Epithelial cell of esophagus (primary cell): Measurements from ENCODE around the gene CALCR.

Experiments
- DNase-seq: peaks from one replicate; pipeline ENCODE4 v3.0.0; 2010; ENCODE audit warnings: low read depth
- H3K4me3 ChIP-seq: 2 replicates; pipeline ENCODE4 v1.5.1; 2011; ENCODE audit warnings: mild to moderate bottlenecking, low read length, control low read depth
- CTCF ChIP-seq: IDR thresholded peaks from 2 replicates; pipeline ENCODE4 v1.5.1; 2011; ENCODE audit warnings: low read depth, mild to moderate bottlenecking, low read length, control low read depth, inconsistent platforms; ENCODE audit not compliant: insufficient read depth; ENCODE audit errors: missing control alignments

The CALCR gene

GRCh38 chr7:93392984-93393383 is 181.5 kb downstream of the CALCR start:
- no peak for TF ChIP-seq CTCF
- H3K4me3 ChIP-seq = no peak overlapping the region
- no peak for DNase-seq

DNA sequence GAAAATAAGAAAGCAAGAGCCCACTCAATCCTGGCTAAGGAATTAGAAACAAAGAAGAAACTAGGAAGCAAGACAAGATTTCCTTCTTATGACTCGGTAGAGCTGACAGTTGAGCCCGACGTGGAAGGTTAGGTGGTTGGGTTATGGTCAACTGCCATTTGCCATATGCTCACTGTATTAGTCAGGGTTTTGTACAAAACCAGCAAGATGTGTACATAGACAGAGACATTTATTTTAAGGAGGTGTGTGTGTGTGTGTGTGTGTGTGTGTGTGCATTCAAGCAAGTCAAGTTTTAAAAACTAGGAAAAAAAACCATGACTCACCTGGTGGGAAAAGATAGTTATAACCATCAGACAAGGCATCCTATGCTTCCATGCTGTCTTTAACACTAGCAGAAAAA is 183.9 kb downstream of the CALCR start:
- no peak for TF ChIP-seq CTCF
- H3K4me3 ChIP-seq = no peak overlapping the region
- DNase-seq = no peak

- no peak for TF ChIP-seq CTCF
- H3K4me3 ChIP-seq = no peak overlapping the region
- no peak for DNase-seq
Measured at GRCh38 chr7:93382362-93382761, 192.2 kb downstream of the CALCR start.

DNA sequence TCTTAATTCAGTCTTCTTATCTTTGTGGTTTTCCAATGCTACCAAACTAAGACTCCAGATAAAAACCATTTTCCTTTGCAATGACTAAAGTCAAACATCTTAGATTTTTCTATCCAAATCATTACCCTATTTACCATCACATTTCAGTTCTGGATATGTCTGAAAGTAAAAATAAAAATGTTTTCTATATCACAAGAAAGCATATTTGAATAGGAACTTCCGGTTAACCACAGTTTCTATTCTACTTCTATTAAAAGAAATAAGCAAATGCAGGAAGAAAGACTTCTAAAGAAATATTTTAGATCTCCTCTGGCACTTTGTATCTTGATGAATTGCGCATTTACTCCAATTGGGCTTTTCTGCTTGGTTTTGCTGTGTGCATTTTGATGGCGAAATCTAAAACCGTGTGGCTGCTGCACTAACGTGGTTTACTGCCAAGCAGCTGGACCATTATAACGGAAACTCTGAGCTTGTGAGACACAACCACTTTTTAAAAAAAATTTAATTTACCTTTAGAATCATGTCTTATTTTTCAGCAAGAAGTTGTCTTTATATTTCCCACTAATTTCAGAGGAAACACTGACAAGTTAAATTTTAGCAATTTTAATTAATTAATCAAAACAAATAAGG is 196.3 kb downstream of the CALCR start:
- no peak for DNase-seq
- no peak overlapping the region for H3K4me3 ChIP-seq
- TF ChIP-seq CTCF = no peak

DNA sequence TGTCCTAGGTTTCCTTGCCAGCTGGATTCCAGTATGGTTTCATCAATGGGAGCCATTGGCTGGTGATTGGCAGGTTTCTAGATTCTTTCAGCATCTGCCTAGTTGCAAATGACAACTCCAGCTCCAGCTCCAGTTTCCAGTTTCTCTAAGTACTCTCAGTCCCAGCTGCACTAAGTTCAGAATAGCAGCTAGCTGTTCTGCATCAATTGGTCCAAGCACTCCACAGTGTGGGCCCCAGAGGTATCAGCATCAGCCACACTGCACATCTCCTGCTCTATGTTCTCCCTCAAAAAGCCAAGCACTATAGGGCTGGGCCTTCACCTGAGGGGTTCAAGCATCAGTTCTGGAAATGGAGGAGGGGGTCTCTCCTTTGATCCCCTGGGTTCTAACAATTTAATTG is 198.9 kb downstream of the CALCR start:
- DNase-seq = no peak
- H3K4me3 ChIP-seq = no peak overlapping the region
- no peak for TF ChIP-seq CTCF
